Nephron progenitor cell (in vitro differentiated cells): ENCODE data around the gene CRACDL.

Experiments used
- DNase-seq: peaks from one replicate; pipeline ENCODE4 v3.0.0; 2021
- H3K27ac Mint-ChIP-seq: 2 replicates; pipeline ENCODE4 v1.8.0; 2021; ENCODE audit warnings: mild to moderate bottlenecking, moderate library complexity, mixed read lengths
- H3K27me3 Mint-ChIP-seq: 2 replicates; pipeline ENCODE4 v1.8.0; 2021; ENCODE audit warnings: mild to moderate bottlenecking, low read depth, mixed read lengths; ENCODE audit not compliant: poor library complexity
- H3K36me3 Mint-ChIP-seq: 2 replicates; pipeline ENCODE4 v1.8.0; 2021; ENCODE audit warnings: low read depth, mixed read lengths
- H3K4me1 Mint-ChIP-seq: 2 replicates; pipeline ENCODE4 v1.8.0; 2021; ENCODE audit warnings: mixed read lengths
- H3K4me3 Mint-ChIP-seq: 2 replicates; pipeline ENCODE4 v1.8.0; 2021; ENCODE audit warnings: mild to moderate bottlenecking, moderate library complexity, mixed read lengths
- H3K9me3 Mint-ChIP-seq: 2 replicates; pipeline ENCODE4 v1.8.0; 2021; ENCODE audit warnings: mild to moderate bottlenecking, moderate library complexity, mixed read lengths
- TF ChIP-seq, protein P1 (sequence below): fragments of 200-600 bp; sonication (generic); IDR thresholded peaks from 2 replicates; pipeline ENCODE4 v1.5.0; 2021; ENCODE audit warnings: antibody characterized with exemption

The CRACDL gene

DNA sequence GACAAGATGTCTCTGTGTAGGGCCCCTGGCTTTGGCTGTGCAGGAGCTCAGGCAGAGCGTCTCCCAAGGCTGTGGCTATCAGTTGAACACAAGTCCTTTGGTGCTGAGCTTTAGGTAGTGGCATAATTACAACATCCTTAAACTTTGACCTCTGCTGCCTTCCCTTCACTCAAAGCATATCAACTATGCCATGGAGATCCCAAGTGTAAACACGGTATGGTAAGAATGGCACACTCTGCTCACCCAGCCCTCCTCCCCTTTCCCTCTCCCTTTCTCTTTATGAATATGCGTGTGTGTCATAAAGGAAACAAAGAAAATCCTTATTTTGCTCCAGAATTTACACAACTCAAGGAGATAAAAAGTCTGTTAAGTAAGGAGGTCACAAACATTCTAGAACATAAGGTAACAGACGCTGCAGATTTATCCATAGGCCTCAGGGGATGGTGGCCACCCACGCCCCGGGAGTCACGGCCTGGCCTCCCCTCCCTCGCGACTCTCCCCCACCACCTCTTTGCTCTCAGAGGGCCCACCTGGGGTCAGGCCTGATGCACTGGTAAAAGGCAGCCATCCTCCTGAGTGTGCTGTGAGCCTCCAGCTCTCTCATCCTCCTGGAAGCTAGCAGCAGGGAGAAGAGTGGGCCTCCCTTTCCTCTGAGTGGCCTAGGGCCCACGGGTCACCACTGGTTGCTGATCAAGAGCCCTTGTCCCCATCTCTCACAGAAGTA, 67.3 kb downstream of the CRACDL start:
- TF ChIP-seq, protein P1, sequence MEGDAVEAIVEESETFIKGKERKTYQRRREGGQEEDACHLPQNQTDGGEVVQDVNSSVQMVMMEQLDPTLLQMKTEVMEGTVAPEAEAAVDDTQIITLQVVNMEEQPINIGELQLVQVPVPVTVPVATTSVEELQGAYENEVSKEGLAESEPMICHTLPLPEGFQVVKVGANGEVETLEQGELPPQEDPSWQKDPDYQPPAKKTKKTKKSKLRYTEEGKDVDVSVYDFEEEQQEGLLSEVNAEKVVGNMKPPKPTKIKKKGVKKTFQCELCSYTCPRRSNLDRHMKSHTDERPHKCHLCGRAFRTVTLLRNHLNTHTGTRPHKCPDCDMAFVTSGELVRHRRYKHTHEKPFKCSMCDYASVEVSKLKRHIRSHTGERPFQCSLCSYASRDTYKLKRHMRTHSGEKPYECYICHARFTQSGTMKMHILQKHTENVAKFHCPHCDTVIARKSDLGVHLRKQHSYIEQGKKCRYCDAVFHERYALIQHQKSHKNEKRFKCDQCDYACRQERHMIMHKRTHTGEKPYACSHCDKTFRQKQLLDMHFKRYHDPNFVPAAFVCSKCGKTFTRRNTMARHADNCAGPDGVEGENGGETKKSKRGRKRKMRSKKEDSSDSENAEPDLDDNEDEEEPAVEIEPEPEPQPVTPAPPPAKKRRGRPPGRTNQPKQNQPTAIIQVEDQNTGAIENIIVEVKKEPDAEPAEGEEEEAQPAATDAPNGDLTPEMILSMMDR, result no peak
- Mint-ChIP-seq H3K27me3 (peaks cover 11% of the 10 kb centered on the region), H3K4me3 (no peak overlapping the region), H3K9me3 (no peaks in the 10 kb centered on the region), H3K27ac (no peak overlapping the region), H3K4me1 (peaks cover 26% of the 10 kb centered on the region), H3K36me3 (no peaks in the 10 kb centered on the region)
- no peak for DNase-seq

DNA sequence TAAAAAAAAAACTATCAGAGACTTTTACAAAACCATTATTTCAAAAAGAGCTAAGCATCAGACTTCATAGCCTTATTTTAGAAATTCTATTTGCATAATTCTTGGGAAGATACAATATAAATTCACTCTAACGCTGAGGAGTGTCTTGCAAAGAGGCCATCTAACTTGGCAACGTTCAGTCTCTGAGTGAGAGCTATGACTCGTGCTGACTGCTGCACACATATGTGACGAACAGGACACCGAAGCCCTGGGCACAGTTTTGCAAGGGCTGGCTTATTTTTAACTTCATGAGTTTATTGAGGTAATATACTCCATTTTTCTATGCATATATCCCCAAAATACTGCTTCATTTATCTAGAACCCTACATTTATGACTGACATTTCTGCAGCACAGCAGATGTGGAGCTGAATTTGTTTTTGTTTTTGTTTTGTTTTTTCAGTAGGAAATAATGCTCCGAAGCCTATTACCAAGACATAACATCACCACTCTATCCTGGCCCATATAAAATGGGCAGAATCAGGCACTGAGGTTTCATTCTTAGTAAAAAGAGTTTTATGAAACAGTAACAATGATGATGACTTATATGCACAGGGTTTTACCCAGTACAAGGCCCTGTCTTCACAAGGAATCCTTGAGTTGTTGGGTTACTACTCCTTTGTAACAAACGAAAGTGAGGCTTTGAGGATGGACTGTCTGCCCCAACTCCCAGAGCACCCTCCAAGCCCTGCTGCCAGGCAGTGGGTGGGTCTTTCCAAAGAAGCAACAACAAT, 68.3 kb downstream of the CRACDL start:
- Mint-ChIP-seq H3K9me3 (peaks cover 6% of the 10 kb centered on the region), H3K4me3 (no peak overlapping the region), H3K27ac (no peak overlapping the region), H3K36me3 (peaks cover under 1% of the 10 kb centered on the region), H3K4me1 (peaks cover 26% of the 10 kb centered on the region), H3K27me3 (peaks cover 11% of the 10 kb centered on the region)
- no peak for DNase-seq
- TF ChIP-seq, protein P1, result no peak

DNA sequence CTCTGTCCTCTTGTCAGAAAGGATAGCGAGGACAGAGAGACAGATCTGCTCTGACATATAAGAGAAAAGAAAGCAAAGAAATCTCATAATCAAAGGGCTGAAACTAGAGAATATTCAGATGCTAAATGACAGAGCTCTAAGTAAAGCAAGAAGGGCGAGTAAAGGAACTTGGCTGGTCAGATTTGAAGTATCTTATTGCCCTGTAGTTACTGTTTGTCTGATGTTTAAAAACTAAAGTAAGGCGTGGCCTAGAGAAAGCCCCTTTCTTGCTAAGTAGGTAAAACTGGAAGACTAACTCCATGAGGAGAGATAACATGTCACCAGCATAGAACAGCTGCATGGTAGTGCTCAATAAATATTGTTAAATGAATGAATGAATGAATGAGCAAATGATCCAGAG, 70.0 kb downstream of the CRACDL start:
- Mint-ChIP-seq H3K27me3 (peaks cover 11% of the 10 kb centered on the region), H3K4me3 (no peak overlapping the region), H3K4me1 (peaks cover 24% of the 10 kb centered on the region), H3K36me3 (peaks cover 11% of the 10 kb centered on the region), H3K9me3 (peaks cover 23% of the 10 kb centered on the region), H3K27ac (no peak overlapping the region)
- TF ChIP-seq, protein P1, result no peak
- no peak for DNase-seq

DNA sequence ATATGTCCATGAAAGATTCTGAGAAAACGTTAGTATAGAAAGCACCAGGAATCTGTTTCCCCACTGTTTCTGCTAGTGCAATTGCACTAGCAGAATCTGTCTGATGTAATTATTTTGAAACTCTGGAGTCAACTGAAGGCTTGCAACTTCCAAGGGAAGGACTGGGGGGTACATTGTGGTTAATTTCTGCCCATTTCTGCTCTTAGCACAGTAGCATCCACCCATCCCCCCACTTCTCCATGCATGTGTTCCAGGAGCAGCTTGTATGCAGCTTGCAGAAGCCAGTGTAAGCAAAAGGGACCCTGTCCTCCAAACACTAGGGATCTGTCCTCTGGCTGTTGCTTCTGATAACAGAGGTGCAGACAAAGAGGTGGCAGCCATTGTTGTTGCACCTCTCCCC, 74.4 kb downstream of the CRACDL start:
- TF ChIP-seq, protein P1, result no peak
- Mint-ChIP-seq H3K9me3 (peaks cover 62% of the 10 kb centered on the region), H3K36me3 (peaks cover 15% of the 10 kb centered on the region), H3K27me3 (peaks cover 8% of the 10 kb centered on the region), H3K4me3 (no peak overlapping the region), H3K27ac (no peak overlapping the region), H3K4me1 (no peaks in the 10 kb centered on the region)
- no peak for DNase-seq

DNA sequence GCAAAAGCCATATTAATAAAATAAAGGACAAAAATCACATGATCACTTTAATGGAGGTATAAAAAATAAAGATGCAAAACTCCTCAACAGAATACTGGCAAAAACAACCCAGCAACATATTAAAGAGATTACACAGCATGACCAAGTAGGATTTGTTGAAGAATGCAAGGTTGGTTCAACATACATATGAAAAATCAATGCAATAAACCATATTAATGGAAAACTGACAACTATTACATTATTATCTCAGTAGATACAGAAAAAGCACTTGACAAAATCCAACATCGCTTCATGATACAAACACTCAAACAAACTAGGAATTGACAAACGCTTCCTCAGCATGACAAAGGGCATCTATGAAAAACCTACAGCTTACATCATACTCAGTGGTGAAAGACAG, 76.7 kb downstream of the CRACDL start:
- Mint-ChIP-seq H3K27me3 (peaks cover 8% of the 10 kb centered on the region), H3K27ac (no peak overlapping the region), H3K4me1 (no peaks in the 10 kb centered on the region), H3K36me3 (peaks cover 27% of the 10 kb centered on the region), H3K9me3 (peaks cover 79% of the 10 kb centered on the region), H3K4me3 (no peak overlapping the region)
- TF ChIP-seq, protein P1, result no peak
- no peak for DNase-seq
